22Rv1 (cell line): Measurements from ENCODE around the gene RTTN.

Experiments
- CTCF ChIP-seq: fragments of 450-650 bp; IDR thresholded peaks from 2 replicates; pipeline ENCODE4 v1.5.1; 2017; ENCODE audit warnings: mild to moderate bottlenecking
- ZFX ChIP-seq: fragments of 450-650 bp; IDR thresholded peaks from 2 replicates; pipeline ENCODE4 v1.6.1; 2017; ENCODE audit warnings: antibody characterized with exemption, borderline replicate concordance

DNA sequence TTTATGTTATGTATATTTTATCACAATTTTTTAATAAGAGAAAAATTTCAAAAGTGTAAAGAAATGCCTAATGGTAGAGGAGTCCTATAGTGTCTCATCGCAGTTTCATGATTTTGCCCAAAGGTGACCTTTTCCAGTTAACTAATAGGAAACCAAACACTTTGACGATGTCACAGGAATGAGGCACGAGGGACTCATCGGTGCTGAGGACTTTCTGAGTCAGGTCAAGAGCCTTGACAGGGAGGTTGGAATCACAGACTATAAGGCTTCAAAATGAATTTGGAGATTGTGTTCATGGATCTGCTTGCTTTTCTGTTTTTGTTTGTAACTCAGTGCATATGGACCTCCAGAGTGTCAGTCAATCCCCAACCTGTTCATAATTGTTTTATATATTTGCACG is 15.1 kb upstream of the RTTN start:
- TF ChIP-seq CTCF: no peak
- TF ChIP-seq ZFX: no peak
